Measurements from ENCODE around the gene DVL1. TPM values are rescaled to one million over a fixed set of nuclear protein-coding genes. Genes with fewer than 3 reads are reported as not detected.

The DVL1 gene
- total RNA-seq, 1 experiment from 2014 or later, result 83.9 TPM

DNA sequence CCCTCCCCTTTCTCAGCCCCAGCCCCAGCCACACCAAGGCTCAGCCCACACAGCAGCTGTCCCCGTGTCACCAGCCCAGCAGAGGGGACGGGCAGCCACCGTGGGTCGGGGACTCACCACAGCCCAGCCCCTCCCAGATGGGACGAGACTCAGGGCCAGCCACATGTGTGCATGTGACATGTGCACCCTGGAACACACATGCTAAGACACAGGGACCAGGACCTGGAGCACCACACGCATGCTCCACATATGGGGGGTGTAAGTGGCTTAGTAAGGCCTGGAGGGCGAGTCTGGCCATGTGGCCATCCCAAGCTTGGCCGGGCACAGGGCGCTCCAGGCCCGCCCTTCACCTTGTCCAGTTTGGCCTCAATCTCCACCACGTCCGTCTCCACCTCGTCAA lies 45.5 kb downstream of the DVL1 start:
- BruUV-seq (replicated peaks), result no TSS peak
- Mint-ChIP-seq H3K36me3 (ENCODE audit: insufficient read depth, unreplicated experiment) (peaks cover 38% of the 10 kb centered on the region), H3K4me1 (ENCODE audit: low read depth, unreplicated experiment) (no peaks in the 10 kb centered on the region), H3K9me3 (ENCODE audit: low read depth, unreplicated experiment) (no peaks in the 10 kb centered on the region), H3K27ac (ENCODE audit: unreplicated experiment) (no peak overlapping the region), H3K4me3 (ENCODE audit: low read depth, unreplicated experiment) (no peak overlapping the region), H3K27me3 (ENCODE audit: unreplicated experiment) (no peaks in the 10 kb centered on the region)
- intact Hi-C loops (cut with micrococcal nuclease; ENCODE audit: unreplicated experiment), result no loop called here
- no peak for DNase-seq
- TF ChIP-seq, protein P1, sequence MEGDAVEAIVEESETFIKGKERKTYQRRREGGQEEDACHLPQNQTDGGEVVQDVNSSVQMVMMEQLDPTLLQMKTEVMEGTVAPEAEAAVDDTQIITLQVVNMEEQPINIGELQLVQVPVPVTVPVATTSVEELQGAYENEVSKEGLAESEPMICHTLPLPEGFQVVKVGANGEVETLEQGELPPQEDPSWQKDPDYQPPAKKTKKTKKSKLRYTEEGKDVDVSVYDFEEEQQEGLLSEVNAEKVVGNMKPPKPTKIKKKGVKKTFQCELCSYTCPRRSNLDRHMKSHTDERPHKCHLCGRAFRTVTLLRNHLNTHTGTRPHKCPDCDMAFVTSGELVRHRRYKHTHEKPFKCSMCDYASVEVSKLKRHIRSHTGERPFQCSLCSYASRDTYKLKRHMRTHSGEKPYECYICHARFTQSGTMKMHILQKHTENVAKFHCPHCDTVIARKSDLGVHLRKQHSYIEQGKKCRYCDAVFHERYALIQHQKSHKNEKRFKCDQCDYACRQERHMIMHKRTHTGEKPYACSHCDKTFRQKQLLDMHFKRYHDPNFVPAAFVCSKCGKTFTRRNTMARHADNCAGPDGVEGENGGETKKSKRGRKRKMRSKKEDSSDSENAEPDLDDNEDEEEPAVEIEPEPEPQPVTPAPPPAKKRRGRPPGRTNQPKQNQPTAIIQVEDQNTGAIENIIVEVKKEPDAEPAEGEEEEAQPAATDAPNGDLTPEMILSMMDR (IDR thresholded peaks at IDR 0.05; ENCODE audit: unreplicated experiment), result no peak
- CTCF ChIA-PET, result no interaction called here

DNA sequence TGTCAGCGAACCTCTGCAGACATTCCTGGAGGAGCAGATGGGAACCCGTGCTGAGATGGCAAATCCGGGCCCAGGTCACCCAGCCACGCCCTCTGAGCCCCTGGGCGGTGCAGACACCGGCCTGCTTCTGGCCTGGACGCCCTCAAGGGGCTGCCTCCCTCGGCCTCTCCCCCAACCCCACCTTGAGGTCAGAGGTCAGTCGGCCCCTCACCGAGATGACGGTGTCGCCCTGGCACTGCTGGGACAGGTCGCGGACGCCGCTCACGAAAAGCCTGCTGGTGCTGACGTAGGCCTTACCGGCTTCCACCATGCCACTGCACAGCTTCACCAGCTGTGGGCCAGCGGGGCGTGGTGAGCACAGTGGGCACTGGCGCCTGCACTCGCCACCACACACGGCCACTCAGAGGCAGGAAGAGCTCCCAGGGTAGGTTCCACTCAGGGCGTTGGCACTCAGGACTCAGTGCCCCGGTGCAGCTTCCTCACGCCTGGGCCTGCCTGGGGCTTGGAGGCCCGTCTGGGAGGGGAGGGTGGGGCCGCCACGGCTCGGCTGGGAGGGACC lies 46.2 kb downstream of the DVL1 start:
- intact Hi-C loops (cut with micrococcal nuclease; ENCODE audit: unreplicated experiment), result no loop called here
- CTCF ChIA-PET, result no interaction called here
- Mint-ChIP-seq H3K4me1 (ENCODE audit: low read depth, unreplicated experiment) (no peaks in the 10 kb centered on the region), H3K27me3 (ENCODE audit: unreplicated experiment) (no peaks in the 10 kb centered on the region), H3K4me3 (ENCODE audit: low read depth, unreplicated experiment) (no peak overlapping the region), H3K27ac (ENCODE audit: unreplicated experiment) (no peak overlapping the region), H3K9me3 (ENCODE audit: low read depth, unreplicated experiment) (no peaks in the 10 kb centered on the region), H3K36me3 (ENCODE audit: insufficient read depth, unreplicated experiment) (peaks cover 31% of the 10 kb centered on the region)
- TF ChIP-seq, protein P1 (IDR thresholded peaks at IDR 0.05; ENCODE audit: unreplicated experiment), result no peak
- DNase-seq, result no peak
- no TSS peak for BruUV-seq (replicated peaks)

DNA sequence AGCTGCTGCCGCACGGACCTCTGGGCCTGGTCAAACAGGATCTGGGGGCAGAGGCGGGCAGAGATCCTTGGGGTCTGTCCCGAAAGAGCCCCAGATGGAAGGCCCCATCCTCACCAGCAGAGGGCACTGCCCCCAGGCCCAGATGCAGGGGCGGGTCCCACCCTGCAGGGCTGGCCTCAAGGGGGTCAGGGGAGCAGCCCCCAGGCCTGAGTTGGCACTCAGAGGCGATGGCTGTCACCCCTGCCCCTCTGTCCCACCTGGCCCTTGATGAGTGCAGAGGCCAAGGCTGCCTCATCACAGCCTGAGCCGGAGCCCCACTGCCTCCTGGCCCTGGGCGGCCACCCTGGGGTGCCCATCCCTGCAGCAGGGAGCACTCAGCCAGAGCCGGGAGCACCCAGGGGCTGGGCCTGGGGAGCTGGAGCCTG lies 47.2 kb downstream of the DVL1 start:
- Mint-ChIP-seq H3K4me1 (ENCODE audit: low read depth, unreplicated experiment) (no peaks in the 10 kb centered on the region), H3K27me3 (ENCODE audit: unreplicated experiment) (no peaks in the 10 kb centered on the region), H3K4me3 (ENCODE audit: low read depth, unreplicated experiment) (no peak overlapping the region), H3K9me3 (ENCODE audit: low read depth, unreplicated experiment) (no peaks in the 10 kb centered on the region), H3K36me3 (ENCODE audit: insufficient read depth, unreplicated experiment) (peaks cover 23% of the 10 kb centered on the region), H3K27ac (ENCODE audit: unreplicated experiment) (no peak overlapping the region)
- TF ChIP-seq, protein P1 (IDR thresholded peaks at IDR 0.05; ENCODE audit: unreplicated experiment), result peak; percentile 55
- no TSS peak for BruUV-seq (replicated peaks)
- intact Hi-C loops (cut with micrococcal nuclease; ENCODE audit: unreplicated experiment), result no loop called here
- DNase-seq, result no peak
- CTCF ChIA-PET, result no interaction called here

GRCh38 chr1:1300352-1300739 lies 48.9 kb downstream of the DVL1 start:
- CTCF ChIA-PET, result interaction anchor here (0.7 kb wide), 1 partner anchor 8 kb away, joined by 3 read pairs; no protein-coding TSS in a partner anchor
- Mint-ChIP-seq H3K9me3 (ENCODE audit: low read depth, unreplicated experiment) (no peaks in the 10 kb centered on the region), H3K27ac (ENCODE audit: unreplicated experiment) (no peak overlapping the region), H3K27me3 (ENCODE audit: unreplicated experiment) (no peaks in the 10 kb centered on the region), H3K4me3 (ENCODE audit: low read depth, unreplicated experiment) (no peak overlapping the region), H3K36me3 (ENCODE audit: insufficient read depth, unreplicated experiment) (peaks cover 13% of the 10 kb centered on the region), H3K4me1 (ENCODE audit: low read depth, unreplicated experiment) (no peaks in the 10 kb centered on the region)
- BruUV-seq (replicated peaks), result no TSS peak
- intact Hi-C loops (cut with micrococcal nuclease; ENCODE audit: unreplicated experiment), result no loop called here
- no peak for DNase-seq
- TF ChIP-seq, protein P1 (IDR thresholded peaks at IDR 0.05; ENCODE audit: unreplicated experiment), result no peak
